H54 (cell line): ENCODE results near the gene HELZ.
"Not testable (repeated sequence)": the region's sequence is repeated elsewhere in the genome, so short reads cannot be mapped to it uniquely, and the experiment has no call there.

Source experiments
- DNase-seq: peaks from one replicate; pipeline ENCODE4 v3.0.0; 2011; ENCODE audit warnings: low spot score, mixed read lengths; ENCODE audit not compliant: insufficient read length
- FAIRE-seq: peaks from 3 replicates; lab custom pipeline; 2011; peaks lifted over from hg19 to GRCh38; lab: Jason Lieb, UNC
- POLR2A ChIP-seq: IDR thresholded peaks from 2 replicates; pipeline ENCODE4 v1.6.1; 2011; ENCODE audit warnings: low read depth, mild to moderate bottlenecking, low read length

Gene HELZ

GRCh38 chr17:67139784-67140665 lies 105.0 kb downstream of the HELZ start:
- no peak for TF ChIP-seq POLR2A
- FAIRE-seq (peak; percentile 80), DNase-seq (peak; percentile 16)

GRCh38 chr17:67139289-67139688 lies 105.7 kb downstream of the HELZ start:
- DNase-seq (no peak), FAIRE-seq (no peak)
- TF ChIP-seq POLR2A, result no peak

GRCh38 chr17:67138392-67138791 lies 106.6 kb downstream of the HELZ start:
- DNase-seq (no peak), FAIRE-seq (no peak)
- no peak for TF ChIP-seq POLR2A

- no peak for DNase-seq
- FAIRE-seq, result no peak
- no peak for TF ChIP-seq POLR2A
Observed at GRCh38 chr17:67137860-67138259, 107.1 kb downstream of the HELZ start.

- no peak for FAIRE-seq
Observed at GRCh38 chr17:67137026-67137370, 108.0 kb downstream of the HELZ start.

GRCh38 chr17:67136191-67137025 lies 108.6 kb downstream of the HELZ start:
- DNase-seq (no peak), FAIRE-seq (peak; percentile 64)
- no peak for TF ChIP-seq POLR2A

More at GRCh38 chr17:67137026-67137370, 108.0 kb downstream of the HELZ start:
- no peak for TF ChIP-seq POLR2A
- no peak for DNase-seq

- no peak for TF ChIP-seq POLR2A
- FAIRE-seq, result no peak
- DNase-seq, result no peak
Observed at GRCh38 chr17:67133161-67133560, 111.8 kb downstream of the HELZ start.

GRCh38 chr17:67132366-67132765 lies 112.6 kb downstream of the HELZ start:
- no peak for TF ChIP-seq POLR2A
- DNase-seq, result no peak
- no peak for FAIRE-seq

GRCh38 chr17:67130768-67131167 lies 114.2 kb downstream of the HELZ start:
- no peak for TF ChIP-seq POLR2A
- no peak for DNase-seq
- FAIRE-seq, result peak; percentile 52

- DNase-seq (no peak), FAIRE-seq (no peak)
- no peak for TF ChIP-seq POLR2A
Observed at GRCh38 chr17:67129283-67129682, 115.7 kb downstream of the HELZ start.

GRCh38 chr17:67128700-67129099 lies 116.3 kb downstream of the HELZ start:
- peak; percentile 33 for FAIRE-seq
- TF ChIP-seq POLR2A, result no peak
- DNase-seq, result no peak

GRCh38 chr17:67127925-67128324 lies 117.1 kb downstream of the HELZ start:
- TF ChIP-seq POLR2A, result no peak
- peak; percentile 36 for FAIRE-seq
- DNase-seq, result no peak

- peak; percentile 43 for FAIRE-seq
- TF ChIP-seq POLR2A, result no peak
- DNase-seq, result no peak
Observed at GRCh38 chr17:67126983-67127382, 118.0 kb downstream of the HELZ start.

- not testable (repeated sequence) for DNase-seq, FAIRE-seq
Observed at GRCh38 chr17:67126543-67126942, 118.5 kb downstream of the HELZ start.
